HepG2 (cell line): ENCODE results near the gene MYL6B. TPM values are rescaled to one million over a fixed set of nuclear protein-coding genes. Genes with fewer than 3 reads are reported as not detected.

Experiments
- AKAP8 ChIP-seq: sonication (generic); formaldehyde crosslinking; IDR thresholded peaks from 2 replicates; pipeline ENCODE4 v1.5.1; 2020; ENCODE audit warnings: mild to moderate bottlenecking, missing genetic modification reagents
- ATF6 ChIP-seq: sonication (generic); formaldehyde crosslinking; conservative IDR thresholded peaks from 2 replicates; pipeline ENCODE4 v1.4.0; 2020; ENCODE audit warnings: missing genetic modification reagents
- BRD4 ChIP-seq: sonication (generic); formaldehyde crosslinking; IDR thresholded peaks from 2 replicates; pipeline ENCODE4 v1.4.0; 2020; ENCODE audit warnings: missing genetic modification reagents
- CEBPG ChIP-seq: IDR thresholded peaks from 2 replicates; pipeline ENCODE4 v1.6.1; 2016
- CREM ChIP-seq, 2 experiments: sonication (generic) in 1 of 2; formaldehyde crosslinking in 1 of 2; IDR thresholded peaks; 2 replicates each; pipeline versions ENCODE4 v1.4.0 to v1.6.1; 2016 to 2020; ENCODE audit warnings: antibody characterized with exemption in 1 of 2, mild to moderate bottlenecking in 1 of 2, missing genetic modification reagents in 1 of 2
- ELF4 ChIP-seq: sonication (generic); formaldehyde crosslinking; IDR thresholded peaks from 2 replicates; pipeline ENCODE4 v1.5.0; 2020; ENCODE audit warnings: missing genetic modification reagents, mild to moderate bottlenecking, moderate library complexity, borderline replicate concordance
- GATAD2A ChIP-seq: IDR thresholded peaks from 2 replicates; pipeline ENCODE4 v1.6.1; 2016
- GZF1 ChIP-seq: sonication (generic); formaldehyde crosslinking; IDR thresholded peaks from 2 replicates; pipeline ENCODE4 v1.5.1; 2020; ENCODE audit warnings: mild to moderate bottlenecking, missing genetic modification reagents
- HDAC6 ChIP-seq: fragments of 200-600 bp; sonication (generic); IDR thresholded peaks from 2 replicates; pipeline ENCODE4 v1.7.0; 2017; ENCODE audit warnings: mild to moderate bottlenecking, antibody characterized with exemption, low read length, low read depth
- HES4 ChIP-seq: sonication (generic); formaldehyde crosslinking; IDR thresholded peaks from 2 replicates; pipeline ENCODE4 v1.9.0; 2021; ENCODE audit warnings: mild to moderate bottlenecking, missing genetic modification reagents, borderline replicate concordance
- KDM5B ChIP-seq: sonication (generic); formaldehyde crosslinking; IDR thresholded peaks from 2 replicates; pipeline ENCODE4 v1.4.0; 2020; ENCODE audit warnings: missing genetic modification reagents, mild to moderate bottlenecking, borderline replicate concordance
- NFAT5 ChIP-seq: sonication (generic); formaldehyde crosslinking; IDR thresholded peaks from 2 replicates; pipeline ENCODE4 v1.4.0; 2020; ENCODE audit warnings: missing genetic modification reagents
- NFE2L2 ChIP-seq: fragments of 150-350 bp; IDR thresholded peaks from 2 replicates; pipeline ENCODE4 v1.6.1; 2014; ENCODE audit warnings: low read length
- TBX2 ChIP-seq: sonication (generic); formaldehyde crosslinking; IDR thresholded peaks from 2 replicates; pipeline ENCODE4 v1.5.0; 2020; ENCODE audit warnings: missing genetic modification reagents, mild to moderate bottlenecking, borderline replicate concordance
- ZFP62 ChIP-seq: sonication (generic); formaldehyde crosslinking; IDR thresholded peaks from 2 replicates; pipeline ENCODE4 v1.4.0; 2020; ENCODE audit warnings: missing genetic modification reagents
- ZMYM3 ChIP-seq: sonication (generic); formaldehyde crosslinking; IDR thresholded peaks from 2 replicates; pipeline ENCODE4 v1.5.1; 2020; ENCODE audit warnings: mild to moderate bottlenecking, missing genetic modification reagents
- ZNF260 ChIP-seq: sonication (generic); formaldehyde crosslinking; IDR thresholded peaks from 2 replicates; pipeline ENCODE4 v1.4.0; 2020; ENCODE audit warnings: missing genetic modification reagents, low read depth, mild to moderate bottlenecking, borderline replicate concordance
- ZNF432 ChIP-seq: sonication (generic); formaldehyde crosslinking; IDR thresholded peaks from 2 replicates; pipeline ENCODE4 v1.5.0; 2020; ENCODE audit warnings: missing genetic modification reagents, mild to moderate bottlenecking, borderline replicate concordance
- ZNF451 ChIP-seq: sonication (generic); formaldehyde crosslinking; IDR thresholded peaks from 2 replicates; pipeline ENCODE4 v1.5.0; 2020; ENCODE audit warnings: mild to moderate bottlenecking, missing genetic modification reagents
- ZNF597 ChIP-seq: sonication (generic); formaldehyde crosslinking; IDR thresholded peaks from 2 replicates; pipeline ENCODE4 v1.5.0; 2020; ENCODE audit warnings: missing genetic modification reagents
- ZNF713 ChIP-seq: sonication (generic); formaldehyde crosslinking; IDR thresholded peaks from 2 replicates; pipeline ENCODE4 v1.4.0; 2020; ENCODE audit warnings: mild to moderate bottlenecking, missing genetic modification reagents
- ZNF839 ChIP-seq: sonication (generic); formaldehyde crosslinking; IDR thresholded peaks from 2 replicates; pipeline ENCODE4 v1.4.0; 2020; ENCODE audit warnings: missing genetic modification reagents, mild to moderate bottlenecking, borderline replicate concordance
- polyA plus RNA-seq, 8 experiments: library from polyadenylated mRNA; depleted of rRNA in 3 of 8; stranded (reverse) in 7 of 8; unstranded in 1 of 8; fragments of >200 nt; fragmentation: Illumina TruSeq in 4 of 8; extraction: Trizol in 4 of 8; gene quantifications; 2 replicates each; pipeline versions ENCODE4 v1.2.1 to v1.2.3, GENCODE V29; 2011 to 2016; ENCODE audit warnings: low read depth in 4 of 8, missing spikeins in 1 of 8, mixed read lengths in 1 of 8; ENCODE audit not compliant: insufficient read depth in 1 of 8
- total RNA-seq, 5 experiments: library from RNA; depleted of rRNA; stranded (reverse); fragments of >200 nt; fragmentation: Illumina TruSeq; extraction: Trizol; gene quantifications; 2 replicates each; pipeline ENCODE4 v1.2.3, GENCODE V29; 2016; ENCODE audit warnings: low read depth in 1 of 5

MYL6B gene
- total and polyA plus RNA-seq, 2 of the 13 experiments (the other 11 are each of a cell fraction or from before 2014, with no cell fraction given), result 75.7 to 88.7 TPM

GRCh38 chr12:56127888-56128669, 24.3 kb upstream of the MYL6B start, which contains the start of gene ESYT1 (continued):
- TF ChIP-seq NFAT5 (CRISPR knock-in tag), result no peak
- TF ChIP-seq ZNF839 (CRISPR knock-in tag), result no peak
- no peak for TF ChIP-seq ZNF597 (CRISPR knock-in tag)
- TF ChIP-seq GATAD2A (CRISPR knock-in tag), result 0 out of 2 replicates have a peak, but pooled peaks have one; percentile 21
- peak; percentile 27; the same call in 1 of the 2 replicates for TF ChIP-seq ATF6 (CRISPR knock-in tag)
- TF ChIP-seq CREM (IDR thresholded peaks at IDR 0.05), result peak; percentile 87
- no peak; the same call in 1 of the 2 replicates for TF ChIP-seq CREM (CRISPR knock-in tag; IDR thresholded peaks at IDR 0.05)
- TF ChIP-seq ZNF260 (CRISPR knock-in tag), result no peak
- no peak for TF ChIP-seq ZNF713 (CRISPR knock-in tag)
- TF ChIP-seq HDAC6, result no peak
- 0 out of 2 replicates have a peak, but pooled peaks have one; percentile 6 for TF ChIP-seq CEBPG (CRISPR knock-in tag)
- no peak for TF ChIP-seq ZFP62 (CRISPR knock-in tag)
- TF ChIP-seq ZNF451 (CRISPR knock-in tag), result peak; percentile 67; the same call in 1 of the 2 replicates
- TF ChIP-seq TBX2 (CRISPR knock-in tag), result peak; percentile 41; the same call in 1 of the 2 replicates
- TF ChIP-seq ELF4 (CRISPR knock-in tag), result no peak
- TF ChIP-seq GZF1 (CRISPR knock-in tag), result peak; percentile 40; the same call in 1 of the 2 replicates
- 0 out of 2 replicates have a peak, but pooled peaks have one; percentile 73 for TF ChIP-seq BRD4
- 0 out of 2 replicates have a peak, but pooled peaks have one; percentile 35 for TF ChIP-seq KDM5B (CRISPR knock-in tag)
- TF ChIP-seq HES4 (CRISPR knock-in tag), result no peak
- no peak for TF ChIP-seq NFE2L2
- no peak for TF ChIP-seq ZMYM3 (CRISPR knock-in tag)
- TF ChIP-seq ZNF432 (CRISPR knock-in tag), result no peak
- TF ChIP-seq AKAP8, result peak; percentile 56; the same call in 1 of the 2 replicates
